HCT116 (cell line): ENCODE measurements around the gene C5orf58.

Experiments used
- CTCF ChIP-seq, 3 experiments: fragments of 200-600 bp in 1 of 3; sonication (generic) in 1 of 3; IDR thresholded peaks in 2 of 3; conservative IDR thresholded peaks in 1 of 3; 2 replicates each; pipeline ENCODE4 v1.5.1; 2012 to 2017; ENCODE audit warnings: low read depth in 2 of 3, low read length in 2 of 3, antibody characterized with exemption in 1 of 3, borderline replicate concordance in 1 of 3, control low read depth in 1 of 3, mild to moderate bottlenecking in 1 of 3, mixed read lengths in 1 of 3, mixed run types in 1 of 3, moderate library complexity in 1 of 3; ENCODE audit not compliant: insufficient read depth in 1 of 3
- EZH2 ChIP-seq: fragments of 200-600 bp; sonication (generic); IDR thresholded peaks from 2 replicates; pipeline ENCODE4 v1.6.1; 2017; ENCODE audit warnings: antibody characterized with exemption, mixed run types
- POLR2A ChIP-seq: IDR thresholded peaks from 2 replicates; pipeline ENCODE4 v1.7.0; 2011; ENCODE audit warnings: borderline replicate concordance; ENCODE audit not compliant: insufficient read depth, insufficient read length; ENCODE audit errors: extremely low read depth
- POLR2AphosphoS5 ChIP-seq: IDR thresholded peaks from 2 replicates; pipeline ENCODE4 v1.6.1; 2011; ENCODE audit warnings: mild to moderate bottlenecking, low read depth, low read length, moderate library complexity
- SP1 ChIP-seq: IDR thresholded peaks from 2 replicates; pipeline ENCODE4 v1.6.1; 2012; ENCODE audit warnings: low read depth
- YY1 ChIP-seq: IDR thresholded peaks from 2 replicates; pipeline ENCODE4 v1.6.1; 2011; ENCODE audit warnings: low read length, low read depth, moderate library complexity, mild to moderate bottlenecking; ENCODE audit not compliant: insufficient replicate concordance; ENCODE audit errors: extremely low read depth
- ZBTB33 ChIP-seq: IDR thresholded peaks from 2 replicates; pipeline ENCODE4 v1.6.1; 2011; ENCODE audit warnings: mild to moderate bottlenecking, low read length, moderate library complexity; ENCODE audit not compliant: insufficient replicate concordance; ENCODE audit errors: extremely low read depth
- ZFX ChIP-seq: fragments of 450-650 bp; IDR thresholded peaks from 2 replicates; pipeline ENCODE4 v1.6.1; 2017
- TF ChIP-seq, protein P1 (sequence below): IDR thresholded peaks from 2 replicates; pipeline ENCODE4 v1.6.1; 2012
- TF ChIP-seq, protein P2 (sequence below): IDR thresholded peaks from 2 replicates; pipeline ENCODE4 v1.6.1; 2012

DNA sequence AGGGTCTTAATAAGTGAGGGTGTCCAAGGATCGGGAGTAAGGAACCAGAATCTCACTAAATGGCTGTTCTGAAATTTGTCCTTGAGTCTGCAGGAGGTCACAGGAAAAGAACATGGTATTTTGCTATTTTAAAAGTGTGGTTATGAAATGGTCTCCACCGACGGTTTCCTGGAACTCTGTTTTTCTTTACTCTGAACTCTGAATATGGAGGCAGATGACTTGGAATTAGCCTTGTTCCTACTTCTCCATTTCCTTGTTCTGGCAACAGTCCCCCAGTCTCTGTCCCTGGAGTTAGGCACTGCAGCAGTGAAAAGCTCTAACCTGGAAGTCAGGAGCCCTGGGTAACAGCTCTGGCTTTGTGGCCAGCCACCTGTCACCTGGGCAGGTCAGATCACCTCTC, 46.6 kb upstream of the C5orf58 start:
- TF ChIP-seq CTCF (IDR thresholded peaks at IDR 0.05 in 2 of 3, conservative IDR thresholded peaks at IDR 0.05 in 1 of 3; ENCODE audit: borderline replicate concordance in 1 of 3, insufficient read depth in 1 of 3, low read depth in 2 of 3, low read length in 2 of 3) (no peak), YY1 (no peak), ZBTB33 (no peak), POLR2AphosphoS5 (no peak), POLR2A (no peak), SP1 (no peak), EZH2 (no peak), ZFX (no peak)
- TF ChIP-seq, protein P1, sequence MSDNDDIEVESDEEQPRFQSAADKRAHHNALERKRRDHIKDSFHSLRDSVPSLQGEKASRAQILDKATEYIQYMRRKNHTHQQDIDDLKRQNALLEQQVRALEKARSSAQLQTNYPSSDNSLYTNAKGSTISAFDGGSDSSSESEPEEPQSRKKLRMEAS, result no peak
- TF ChIP-seq, protein P2, sequence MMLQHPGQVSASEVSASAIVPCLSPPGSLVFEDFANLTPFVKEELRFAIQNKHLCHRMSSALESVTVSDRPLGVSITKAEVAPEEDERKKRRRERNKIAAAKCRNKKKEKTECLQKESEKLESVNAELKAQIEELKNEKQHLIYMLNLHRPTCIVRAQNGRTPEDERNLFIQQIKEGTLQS, result no peak
